Measurements from ENCODE around the gene TMEM154.
"Not testable (repeated sequence)": the region's sequence is repeated elsewhere in the genome, so short reads cannot be mapped to it uniquely, and the experiment has no call there.

DNA sequence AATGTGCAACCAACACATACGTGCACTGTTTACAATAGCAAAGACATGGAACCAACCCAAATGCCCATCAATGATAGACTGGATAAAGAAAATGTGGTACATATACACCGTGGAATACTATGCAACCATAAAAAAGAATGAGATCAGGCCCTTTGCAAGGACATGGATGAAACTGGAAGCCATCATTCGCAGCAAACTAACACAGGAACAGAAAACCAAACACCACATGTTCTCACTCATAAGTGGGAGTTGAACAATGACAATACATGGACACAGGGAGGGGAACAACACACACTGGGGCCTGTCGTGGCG is 15.8 kb downstream of the TMEM154 start:
- TF ChIP-seq MXI1 (IDR thresholded peaks at IDR 0.05; ENCODE audit: low read depth, low read length); TEAD4 (IDR thresholded peaks at IDR 0.05; ENCODE audit: borderline replicate concordance, insufficient read depth); POLR2AphosphoS5 (IDR thresholded peaks at IDR 0.05; ENCODE audit: low read depth, low read length); EP300 (IDR thresholded peaks at IDR 0.05; ENCODE audit: borderline replicate concordance in 1 of 2, low read depth in 1 of 2, low read length in 1 of 2); RCOR1 (IDR thresholded peaks at IDR 0.05; ENCODE audit: low read length); RAD21 (IDR thresholded peaks at IDR 0.05; ENCODE audit: low read length); TAF1 (IDR thresholded peaks at IDR 0.05; ENCODE audit: borderline replicate concordance, low read depth, low read length); NFIC (IDR thresholded peaks at IDR 0.05; ENCODE audit: borderline replicate concordance): not testable (repeated sequence)
- TF ChIP-seq, protein P1, sequence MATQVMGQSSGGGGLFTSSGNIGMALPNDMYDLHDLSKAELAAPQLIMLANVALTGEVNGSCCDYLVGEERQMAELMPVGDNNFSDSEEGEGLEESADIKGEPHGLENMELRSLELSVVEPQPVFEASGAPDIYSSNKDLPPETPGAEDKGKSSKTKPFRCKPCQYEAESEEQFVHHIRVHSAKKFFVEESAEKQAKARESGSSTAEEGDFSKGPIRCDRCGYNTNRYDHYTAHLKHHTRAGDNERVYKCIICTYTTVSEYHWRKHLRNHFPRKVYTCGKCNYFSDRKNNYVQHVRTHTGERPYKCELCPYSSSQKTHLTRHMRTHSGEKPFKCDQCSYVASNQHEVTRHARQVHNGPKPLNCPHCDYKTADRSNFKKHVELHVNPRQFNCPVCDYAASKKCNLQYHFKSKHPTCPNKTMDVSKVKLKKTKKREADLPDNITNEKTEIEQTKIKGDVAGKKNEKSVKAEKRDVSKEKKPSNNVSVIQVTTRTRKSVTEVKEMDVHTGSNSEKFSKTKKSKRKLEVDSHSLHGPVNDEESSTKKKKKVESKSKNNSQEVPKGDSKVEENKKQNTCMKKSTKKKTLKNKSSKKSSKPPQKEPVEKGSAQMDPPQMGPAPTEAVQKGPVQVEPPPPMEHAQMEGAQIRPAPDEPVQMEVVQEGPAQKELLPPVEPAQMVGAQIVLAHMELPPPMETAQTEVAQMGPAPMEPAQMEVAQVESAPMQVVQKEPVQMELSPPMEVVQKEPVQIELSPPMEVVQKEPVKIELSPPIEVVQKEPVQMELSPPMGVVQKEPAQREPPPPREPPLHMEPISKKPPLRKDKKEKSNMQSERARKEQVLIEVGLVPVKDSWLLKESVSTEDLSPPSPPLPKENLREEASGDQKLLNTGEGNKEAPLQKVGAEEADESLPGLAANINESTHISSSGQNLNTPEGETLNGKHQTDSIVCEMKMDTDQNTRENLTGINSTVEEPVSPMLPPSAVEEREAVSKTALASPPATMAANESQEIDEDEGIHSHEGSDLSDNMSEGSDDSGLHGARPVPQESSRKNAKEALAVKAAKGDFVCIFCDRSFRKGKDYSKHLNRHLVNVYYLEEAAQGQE (IDR thresholded peaks at IDR 0.05; ENCODE audit: low read depth, low read length), result not testable (repeated sequence)
- TF ChIP-seq, protein P2, sequence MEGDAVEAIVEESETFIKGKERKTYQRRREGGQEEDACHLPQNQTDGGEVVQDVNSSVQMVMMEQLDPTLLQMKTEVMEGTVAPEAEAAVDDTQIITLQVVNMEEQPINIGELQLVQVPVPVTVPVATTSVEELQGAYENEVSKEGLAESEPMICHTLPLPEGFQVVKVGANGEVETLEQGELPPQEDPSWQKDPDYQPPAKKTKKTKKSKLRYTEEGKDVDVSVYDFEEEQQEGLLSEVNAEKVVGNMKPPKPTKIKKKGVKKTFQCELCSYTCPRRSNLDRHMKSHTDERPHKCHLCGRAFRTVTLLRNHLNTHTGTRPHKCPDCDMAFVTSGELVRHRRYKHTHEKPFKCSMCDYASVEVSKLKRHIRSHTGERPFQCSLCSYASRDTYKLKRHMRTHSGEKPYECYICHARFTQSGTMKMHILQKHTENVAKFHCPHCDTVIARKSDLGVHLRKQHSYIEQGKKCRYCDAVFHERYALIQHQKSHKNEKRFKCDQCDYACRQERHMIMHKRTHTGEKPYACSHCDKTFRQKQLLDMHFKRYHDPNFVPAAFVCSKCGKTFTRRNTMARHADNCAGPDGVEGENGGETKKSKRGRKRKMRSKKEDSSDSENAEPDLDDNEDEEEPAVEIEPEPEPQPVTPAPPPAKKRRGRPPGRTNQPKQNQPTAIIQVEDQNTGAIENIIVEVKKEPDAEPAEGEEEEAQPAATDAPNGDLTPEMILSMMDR (IDR thresholded peaks at IDR 0.05), result not testable (repeated sequence)
